Measurements from ENCODE around the gene KLHDC9. TPM values are rescaled to one million over a fixed set of nuclear protein-coding genes. Genes with fewer than 3 reads are reported as not detected.

Gene KLHDC9
- total and polyA plus RNA-seq, 9 donors = 5.5 to 23.3 (median 7.3) TPM

- Histone ChIP-seq H3K4me1 (ENCODE audit: insufficient read depth) (no peaks in the 10 kb centered on the region), H3K27ac (no peak overlapping the region), H3K36me3 (no peaks in the 10 kb centered on the region), H3K27me3 (no peaks in the 10 kb centered on the region), H3K4me3 (no peak overlapping the region), H3K9me3 (no peaks in the 10 kb centered on the region)
- no peak for TF ChIP-seq POLR2A (IDR thresholded peaks at IDR 0.05)
- no peak for TF ChIP-seq CTCF (IDR thresholded peaks at IDR 0.05)
- TF ChIP-seq EP300 (IDR thresholded peaks at IDR 0.05) = no peak
- DNase-seq = no peak
- intact Hi-C loops (cut with DNase I) = no loop called here
Measured at GRCh38 chr1:161076410-161076809, 21.8 kb upstream of the KLHDC9 start.

- intact Hi-C loops (cut with DNase I) = no loop called here
- Histone ChIP-seq H3K9me3 (no peaks in the 10 kb centered on the region), H3K4me3 (no peak overlapping the region), H3K36me3 (no peaks in the 10 kb centered on the region), H3K27ac (no peak overlapping the region), H3K4me1 (ENCODE audit: insufficient read depth) (no peaks in the 10 kb centered on the region), H3K27me3 (no peaks in the 10 kb centered on the region)
- DNase-seq = no peak
- WGBS, 3 donors = 61 to 68% (median 64%) methylated on average over 9 of the region's 9 CpGs
- TF ChIP-seq POLR2A (IDR thresholded peaks at IDR 0.05) (no peak), EP300 (IDR thresholded peaks at IDR 0.05) (no peak), CTCF (IDR thresholded peaks at IDR 0.05) (no peak)
Measured at GRCh38 chr1:161077426-161077825, 20.7 kb upstream of the KLHDC9 start.

- intact Hi-C loops (cut with DNase I) = no loop called here
- no peak for DNase-seq
- no peak overlapping the region for H3K4me3 ChIP-seq
- no peaks in the 10 kb centered on the region for H3K4me1 ChIP-seq (ENCODE audit: insufficient read depth)
- H3K27ac ChIP-seq = no peak overlapping the region
- H3K36me3 ChIP-seq = no peaks in the 10 kb centered on the region
- no peak for TF ChIP-seq POLR2A (IDR thresholded peaks at IDR 0.05)
- no peak for TF ChIP-seq EP300 (IDR thresholded peaks at IDR 0.05)
- no peak for TF ChIP-seq CTCF (IDR thresholded peaks at IDR 0.05)
- no peaks in the 10 kb centered on the region for H3K9me3 ChIP-seq
- no peaks in the 10 kb centered on the region for H3K27me3 ChIP-seq
- WGBS, 3 donors = 40 to 50% (median 43%) methylated on average over 32 to 41 of the region's 41 CpGs
Measured at GRCh38 chr1:161079436-161080110, 18.6 kb upstream of the KLHDC9 start.

- intact Hi-C loops (cut with DNase I) = no loop called here
- TF ChIP-seq CTCF (IDR thresholded peaks at IDR 0.05) (no peak), EP300 (IDR thresholded peaks at IDR 0.05) (no peak), POLR2A (IDR thresholded peaks at IDR 0.05) (no peak)
Measured at GRCh38 chr1:161080441-161081405, 17.4 kb upstream of the KLHDC9 start.

More at GRCh38 chr1:161080441-161081405, 17.4 kb upstream of the KLHDC9 start:
- 69 to 80% (median 74%) methylated on average over 5 of the region's 5 CpGs for WGBS, 3 donors
- Histone ChIP-seq H3K4me3 (no peak overlapping the region), H3K4me1 (ENCODE audit: insufficient read depth) (no peaks in the 10 kb centered on the region), H3K36me3 (no peaks in the 10 kb centered on the region), H3K9me3 (no peaks in the 10 kb centered on the region), H3K27me3 (no peaks in the 10 kb centered on the region), H3K27ac (no peak overlapping the region)
- no peak for DNase-seq

Measured in ovary (tissue), 9 donors.